NCI-H2227 treated with DMSO at 0.1 percent for 48 hours (cell line): ENCODE measurements around the gene TMEM41B.
"Not testable (repeated sequence)": the region's sequence is repeated elsewhere in the genome, so short reads cannot be mapped to it uniquely, and the experiment has no call there.

Experiments
- DNase-seq: peaks from one replicate; lab custom pipeline; 2025; lab: John Stamatoyannopoulos, UW

TMEM41B gene

DNA sequence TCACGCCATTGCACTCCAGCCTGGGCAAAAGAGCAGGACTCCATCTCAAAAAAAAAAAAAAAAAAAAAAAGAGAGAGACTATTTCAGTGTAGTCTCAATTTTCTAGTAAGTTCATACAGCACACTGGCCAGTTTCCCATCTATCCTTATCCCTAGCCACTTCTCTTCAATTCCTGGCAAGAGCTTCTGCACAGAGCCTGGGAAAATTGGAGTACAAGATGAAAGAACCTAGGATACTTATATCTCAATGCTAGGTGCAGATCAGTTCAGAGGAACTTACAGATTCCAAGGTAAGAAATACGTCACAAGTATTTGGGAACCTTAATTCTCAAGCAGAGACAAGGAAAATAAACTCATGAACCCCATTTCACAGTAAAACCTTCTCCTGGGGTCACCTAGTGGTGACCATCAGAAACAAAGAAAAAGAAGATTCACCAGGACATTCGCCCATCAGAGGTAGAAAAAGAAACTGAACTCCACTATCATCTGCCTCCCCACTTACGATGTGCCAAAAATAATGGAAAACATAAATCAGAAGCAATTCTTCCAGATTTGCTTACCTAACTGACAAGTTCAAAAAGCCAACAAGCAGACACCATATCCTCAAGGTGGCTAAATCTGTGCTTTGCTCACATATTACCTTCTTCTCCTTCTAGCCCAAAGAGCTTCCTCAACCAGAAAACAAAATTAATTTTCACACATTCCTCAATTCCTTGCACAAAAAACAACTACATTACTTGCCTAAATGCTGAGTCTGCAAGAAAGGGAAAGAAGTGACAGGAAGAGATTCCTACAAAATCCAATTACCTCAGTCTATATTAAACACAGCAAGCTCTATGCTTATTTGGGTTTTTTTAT is 54.2 kb downstream of the TMEM41B start:
- no peak for DNase-seq

DNA sequence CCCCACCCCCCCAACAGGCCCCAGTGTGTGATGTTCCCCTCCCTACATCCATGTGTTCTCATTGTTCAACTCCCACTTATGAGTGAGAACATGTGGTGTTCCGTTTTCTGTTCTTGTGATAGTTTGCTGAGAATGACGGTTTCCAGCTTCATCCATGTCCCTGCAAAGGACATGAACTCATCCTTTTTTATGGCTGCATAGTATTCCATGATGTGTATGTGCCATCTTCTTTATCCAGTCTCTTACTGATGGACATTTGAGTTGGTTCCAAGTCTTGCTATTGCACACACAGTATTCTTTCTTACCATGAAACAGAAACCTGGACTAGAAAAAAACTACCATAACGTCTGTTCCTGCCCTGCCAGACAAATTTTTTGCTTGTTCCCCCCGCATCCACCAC is 56.1 kb downstream of the TMEM41B start:
- not testable (repeated sequence) for DNase-seq

DNA sequence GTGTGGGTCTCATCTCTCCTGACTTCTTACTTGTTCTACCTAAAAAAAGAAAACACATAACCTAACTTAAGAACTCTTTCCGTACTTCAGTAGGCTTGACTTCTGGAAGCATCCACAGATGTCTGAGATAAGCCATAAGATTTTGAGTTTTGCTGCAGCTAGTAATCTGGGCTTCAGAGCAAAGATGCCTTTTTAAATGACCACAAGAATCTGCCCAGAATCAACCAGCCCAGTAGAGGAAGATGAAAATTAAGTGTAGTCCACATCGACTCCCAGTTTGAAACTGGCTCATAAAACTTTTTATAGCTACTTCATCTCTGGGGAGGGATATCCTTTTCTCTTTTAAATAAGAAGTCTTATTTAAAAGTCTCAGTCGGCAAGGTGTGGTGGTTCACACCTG is 60.0 kb downstream of the TMEM41B start:
- no peak for DNase-seq

GRCh38 chr11:9253086-9253485 is 61.3 kb downstream of the TMEM41B start:
- no peak for DNase-seq

- DNase-seq: no peak
Measured at GRCh38 chr11:9251311-9251710, 63.1 kb downstream of the TMEM41B start.

- DNase-seq: peak; percentile 23
Measured at GRCh38 chr11:9250139-9250582, 64.2 kb downstream of the TMEM41B start.

DNA sequence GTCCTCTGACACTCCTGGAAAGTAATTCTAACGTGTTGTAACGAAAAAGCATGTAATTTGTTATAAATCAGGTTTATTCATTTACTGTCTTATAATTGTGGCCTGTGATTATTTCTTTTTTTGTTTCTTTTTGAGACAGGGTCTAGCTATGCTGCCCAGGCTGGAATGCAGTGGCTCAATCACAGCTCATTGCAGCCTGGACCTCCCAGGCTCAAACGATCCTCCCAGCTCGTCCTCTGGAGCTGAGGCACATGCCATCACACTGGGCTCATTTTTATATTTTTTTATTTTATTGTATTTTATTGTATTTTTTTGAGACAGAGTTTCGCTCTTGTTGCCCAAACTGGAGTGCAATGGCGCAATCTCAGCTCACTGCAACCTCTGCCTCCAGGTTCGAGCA is 65.1 kb downstream of the TMEM41B start:
- DNase-seq: no peak

DNA sequence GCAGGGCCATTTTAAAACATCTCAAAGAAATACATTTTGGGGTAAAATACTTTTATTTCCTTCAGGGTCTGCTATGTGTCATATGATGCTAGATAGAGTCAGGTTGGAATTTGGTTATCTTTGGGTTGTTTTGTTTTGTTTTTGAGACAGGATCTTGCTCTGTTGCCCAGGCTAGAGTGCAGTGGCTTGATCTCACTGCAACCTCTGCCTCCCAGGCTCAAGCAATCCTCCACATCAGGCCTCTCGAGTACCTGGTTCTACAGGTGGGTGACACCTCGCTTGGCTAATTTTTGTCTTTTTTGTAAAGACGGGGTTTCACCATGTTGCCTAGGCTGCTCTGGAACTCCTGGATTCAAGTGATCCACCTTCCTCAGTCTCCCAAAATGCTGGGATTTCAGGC is 66.5 kb downstream of the TMEM41B start:
- no peak for DNase-seq

DNA sequence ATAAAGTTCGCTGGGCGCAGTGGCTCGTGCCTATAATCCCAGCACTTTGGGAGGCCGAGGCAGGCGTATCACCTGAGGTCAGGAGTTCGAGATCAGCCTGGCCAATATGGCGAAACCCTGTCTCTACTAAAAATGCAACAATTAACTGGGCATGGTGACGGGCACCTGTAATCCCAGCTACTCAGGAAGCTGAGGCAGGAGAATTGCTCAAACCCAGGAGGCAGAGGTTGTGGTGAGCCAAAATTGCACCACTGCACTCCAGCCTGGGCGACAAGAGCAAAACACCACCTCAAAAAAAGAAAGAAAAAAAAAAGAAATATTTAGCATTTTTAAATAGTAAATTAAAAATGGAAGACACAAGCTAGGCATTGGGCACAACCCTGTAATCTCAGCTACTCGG is 78.2 kb downstream of the TMEM41B start:
- DNase-seq: not testable (repeated sequence)

- no peak for DNase-seq
Measured at GRCh38 chr11:9232482-9232881, 81.9 kb downstream of the TMEM41B start.

DNA sequence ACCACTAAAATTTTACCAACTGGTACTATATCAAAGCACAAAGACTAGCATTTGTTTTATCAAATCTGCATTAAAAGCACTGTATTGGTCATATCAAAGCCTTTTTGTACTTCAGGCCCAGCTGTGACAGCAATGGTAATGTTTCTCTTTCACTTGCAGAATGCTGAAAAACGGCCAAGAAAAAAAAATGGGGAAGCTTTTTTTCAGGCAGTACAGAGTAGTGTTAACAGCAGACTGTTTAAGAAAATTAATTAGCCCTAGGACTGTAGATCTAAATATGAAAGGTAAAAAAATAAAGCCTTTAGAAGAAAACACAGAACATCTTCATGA is 82.6 kb downstream of the TMEM41B start:
- no peak for DNase-seq
